Ovary (tissue), 3 donors: ENCODE results near the gene WDR86.

Experiments used
- POLR2A ChIP-seq: fragments of 450-650 bp; IDR thresholded peaks from one replicate; pipeline ENCODE4 v1.6.1; 2017; ENCODE audit warnings: antibody characterized with exemption, mild to moderate bottlenecking, moderate library complexity
- TF ChIP-seq, protein P1 (sequence below), 3 donors: fragments of 450-650 bp in 2 of 3; fragments of 200-600 bp in 1 of 3; IDR thresholded peaks; one replicate each; pipeline versions ENCODE4 v1.5.1 to v1.8.0; 2016 to 2022; ENCODE audit warnings: antibody characterized with exemption in 3 of 3, mild to moderate bottlenecking in 1 of 3
- donor health status: DM: no; HTN: no; CAD: no.

GRCh38 chr7:151444632-151445031 lies 34.8 kb upstream of the WDR86 start:
- TF ChIP-seq, protein P1, sequence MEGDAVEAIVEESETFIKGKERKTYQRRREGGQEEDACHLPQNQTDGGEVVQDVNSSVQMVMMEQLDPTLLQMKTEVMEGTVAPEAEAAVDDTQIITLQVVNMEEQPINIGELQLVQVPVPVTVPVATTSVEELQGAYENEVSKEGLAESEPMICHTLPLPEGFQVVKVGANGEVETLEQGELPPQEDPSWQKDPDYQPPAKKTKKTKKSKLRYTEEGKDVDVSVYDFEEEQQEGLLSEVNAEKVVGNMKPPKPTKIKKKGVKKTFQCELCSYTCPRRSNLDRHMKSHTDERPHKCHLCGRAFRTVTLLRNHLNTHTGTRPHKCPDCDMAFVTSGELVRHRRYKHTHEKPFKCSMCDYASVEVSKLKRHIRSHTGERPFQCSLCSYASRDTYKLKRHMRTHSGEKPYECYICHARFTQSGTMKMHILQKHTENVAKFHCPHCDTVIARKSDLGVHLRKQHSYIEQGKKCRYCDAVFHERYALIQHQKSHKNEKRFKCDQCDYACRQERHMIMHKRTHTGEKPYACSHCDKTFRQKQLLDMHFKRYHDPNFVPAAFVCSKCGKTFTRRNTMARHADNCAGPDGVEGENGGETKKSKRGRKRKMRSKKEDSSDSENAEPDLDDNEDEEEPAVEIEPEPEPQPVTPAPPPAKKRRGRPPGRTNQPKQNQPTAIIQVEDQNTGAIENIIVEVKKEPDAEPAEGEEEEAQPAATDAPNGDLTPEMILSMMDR (IDR thresholded peaks at IDR 0.05) = no peak
- TF ChIP-seq POLR2A = no peak
